Smooth muscle cell of the brain vasculature (primary cell): ENCODE measurements around the gene DDX1.

Source experiments
- DNase-seq: peaks from one replicate; pipeline ENCODE4 v3.0.0-alpha.2; 2012; ENCODE audit warnings: low read depth, low spot score

DDX1 gene

GRCh38 chr2:15562354-15563031 is 29.2 kb upstream of the DDX1 start:
- no peak for DNase-seq

GRCh38 chr2:15563227-15564100 is 28.2 kb upstream of the DDX1 start:
- DNase-seq = no peak

- DNase-seq = no peak
These were observed 26.3 kb upstream of the DDX1 start for GRCh38 chr2:15565392-15565791.

GRCh38 chr2:15565994-15566671 is 25.5 kb upstream of the DDX1 start:
- no peak for DNase-seq

- no peak for DNase-seq
These were observed 24.8 kb upstream of the DDX1 start for GRCh38 chr2:15566912-15567311.

- no peak for DNase-seq
These were observed 22.8 kb upstream of the DDX1 start for GRCh38 chr2:15568874-15569273.

GRCh38 chr2:15570104-15570503 is 21.6 kb upstream of the DDX1 start:
- no peak for DNase-seq

GRCh38 chr2:15571729-15572128 is 19.9 kb upstream of the DDX1 start:
- no peak for DNase-seq

GRCh38 chr2:15577071-15577735 is 14.5 kb upstream of the DDX1 start:
- DNase-seq = peak; percentile 68

- no peak for DNase-seq
These were observed 12.0 kb upstream of the DDX1 start for GRCh38 chr2:15579641-15580040.

- DNase-seq = no peak
These were observed 11.2 kb upstream of the DDX1 start for GRCh38 chr2:15580451-15580850.

GRCh38 chr2:15582710-15583357 is 8.8 kb upstream of the DDX1 start:
- DNase-seq = no peak

- no peak for DNase-seq
These were observed 7.8 kb upstream of the DDX1 start for GRCh38 chr2:15583826-15584225.

GRCh38 chr2:15584316-15584715 is 7.4 kb upstream of the DDX1 start:
- no peak for DNase-seq

- DNase-seq = no peak
These were observed 6.8 kb upstream of the DDX1 start for GRCh38 chr2:15584767-15585469.

- DNase-seq = no peak
These were observed 3.2 kb upstream of the DDX1 start for GRCh38 chr2:15588329-15588919.

GRCh38 chr2:15591373-15591691 is 336 bp upstream of the DDX1 start:
- DNase-seq = no peak

GRCh38 chr2:15593327-15593705 is 1.6 kb downstream of the DDX1 start:
- no peak for DNase-seq

- no peak for DNase-seq
These were observed 2.9 kb downstream of the DDX1 start for GRCh38 chr2:15594291-15595256.
